ENCODE results near the gene EPN3.

The EPN3 gene

DNA sequence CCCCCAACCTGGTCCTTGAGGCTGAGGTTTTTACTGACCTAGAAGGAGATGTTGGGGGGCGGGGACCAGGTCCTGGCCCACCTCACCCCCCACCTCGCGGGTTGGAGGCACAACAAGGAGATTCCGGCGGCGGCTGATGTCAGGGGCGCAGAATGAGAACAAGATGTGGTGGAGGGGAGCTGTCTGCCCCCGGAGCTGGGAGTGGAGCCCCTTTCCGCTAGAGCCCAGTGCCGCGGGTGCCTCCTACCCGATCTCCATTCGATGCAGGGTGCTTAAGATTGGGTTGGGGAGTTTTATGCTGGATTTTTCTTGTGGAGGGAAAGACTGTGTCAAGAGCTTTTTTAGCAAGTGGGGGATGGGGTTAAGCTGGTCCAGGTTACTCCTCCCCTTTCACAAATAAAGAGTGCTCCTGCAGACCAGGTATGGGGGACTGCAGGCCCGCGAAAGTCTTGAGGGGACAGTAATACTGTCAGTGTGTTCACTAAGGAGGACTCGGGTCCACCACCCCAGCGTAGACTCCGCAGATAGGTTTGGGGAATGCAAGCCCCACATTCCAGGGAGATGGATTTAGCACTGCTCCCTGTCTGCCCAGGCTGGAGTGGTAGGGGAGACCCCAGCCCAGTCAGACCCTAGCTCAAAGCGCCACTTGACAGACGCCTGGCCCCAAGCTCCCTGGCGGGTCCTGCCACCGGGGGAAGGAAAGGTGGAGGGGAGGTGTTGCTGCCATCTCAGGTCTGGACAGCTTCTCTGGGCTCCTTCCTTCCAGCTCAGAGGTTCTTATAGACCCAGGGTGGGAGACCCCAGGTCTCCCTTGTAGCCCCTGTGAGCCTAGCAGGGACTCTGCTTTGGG lies 29.9 kb downstream of the EPN3 start:
- no CpG with 5 or more reads among the region's 22 CpGs for WGBS, 2 donors (ENCODE audit: extremely low coverage in 2 of 2, insufficient read length in 2 of 2, insufficient replicate concordance in 1 of 2)
- DNase-seq (ENCODE audit: low spot score): no peak
- peaks cover 50 to 64% of the 10 kb centered on the region in 2 donors for H3K4me1 ChIP-seq (ENCODE audit: control insufficient read depth in 2 of 2, insufficient read depth in 1 of 2, low read depth in 1 of 2, low read length in 2 of 2)

DNA sequence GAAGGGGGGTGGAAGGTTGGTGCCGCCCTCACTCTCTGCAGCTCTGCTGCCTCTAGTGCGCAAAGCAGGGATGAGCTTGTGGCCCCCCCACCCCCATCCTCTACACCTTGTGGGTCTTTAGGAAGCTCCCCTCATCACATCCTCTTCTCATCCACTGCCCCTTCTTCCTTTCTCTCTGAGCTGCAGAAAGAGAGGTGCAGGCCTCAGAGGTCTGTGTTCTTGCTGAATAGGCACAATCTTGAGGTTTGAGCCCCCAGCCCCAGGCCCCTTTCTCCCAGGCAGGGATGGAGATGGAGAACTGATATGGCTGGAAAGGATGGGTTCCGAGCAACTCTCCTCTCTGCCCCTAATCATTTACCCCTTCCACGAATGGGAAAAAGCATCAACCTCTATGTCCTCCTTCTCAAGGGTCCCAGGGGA lies 30.6 kb downstream of the EPN3 start:
- Histone ChIP-seq H3K27me3 (ENCODE audit: control insufficient read depth in 3 of 3, insufficient read depth in 3 of 3, low read depth in 1 of 3, low read length in 3 of 3) (peaks cover 13 to 53% (median 48%) of the 10 kb centered on the region in 3 experiments), H3K14ac (ENCODE audit: low read length) (no peak overlapping the region), H3K4me2 (ENCODE audit: insufficient read depth, low read length, poor library complexity, severe bottlenecking) (no peak overlapping the region), H2BK5ac (ENCODE audit: low read length) (peak overlapping the region; percentile 71), H3K18ac (ENCODE audit: low read length) (peak overlapping the region; percentile 86), H4K91ac (ENCODE audit: low read depth, low read length, poor library complexity) (peak overlapping the region; percentile 17), H3K23ac (ENCODE audit: low read depth, low read length, poor library complexity) (no peak overlapping the region), H2BK12ac (ENCODE audit: low read length) (no peak overlapping the region), H2BK120ac (ENCODE audit: low read depth, low read length) (no peak overlapping the region), H2AK5ac (ENCODE audit: low read depth, low read length) (peak overlapping the region; percentile 92), H3K79me1 (ENCODE audit: low read depth, low read length) (no peaks in the 10 kb centered on the region), H2BK15ac (ENCODE audit: low read length) (peak overlapping the region; percentile 94), H3K4me1 (ENCODE audit: control insufficient read depth in 2 of 2, insufficient read depth in 1 of 2, low read depth in 1 of 2, low read length in 2 of 2) (peaks cover 52 to 63% of the 10 kb centered on the region in 2 donors), H3K36me3 (replicated peaks in 1 of 2; ENCODE audit: control insufficient read depth in 2 of 2, insufficient read depth in 2 of 2, low read length in 2 of 2) (no peaks in the 10 kb centered on the region), H2AFZ (ENCODE audit: low read length) (no peak overlapping the region), H4K8ac (ENCODE audit: low read depth, low read length) (no peak overlapping the region), H3K4ac (ENCODE audit: low read length) (no peak overlapping the region), H3K9me3 (replicated peaks in 1 of 2; ENCODE audit: control insufficient read depth in 2 of 2, insufficient read depth in 1 of 2, low read depth in 1 of 2, low read length in 2 of 2) (no peaks in the 10 kb centered on the region), H3K9ac (ENCODE audit: low read depth, low read length, poor library complexity) (no peak overlapping the region), H3K4me3 (ENCODE audit: low read length in 2 of 2) (no peak overlapping the region), H3K27ac (replicated peaks; ENCODE audit: low read length) (no peak overlapping the region)
- no peak for DNase-seq (ENCODE audit: low spot score)
- WGBS, 2 donors (ENCODE audit: extremely low coverage in 2 of 2, insufficient read length in 2 of 2, insufficient replicate concordance in 1 of 2): no CpG with 5 or more reads among the region's 4 CpGs

More for the DNA sequence above, 29.9 kb downstream of the EPN3 start:
- no peak overlapping the region for H3K9ac ChIP-seq (ENCODE audit: low read depth, low read length, poor library complexity)
- no peaks in the 10 kb centered on the region for H3K9me3 ChIP-seq (replicated peaks in 1 of 2; ENCODE audit: control insufficient read depth in 2 of 2, insufficient read depth in 1 of 2, low read depth in 1 of 2, low read length in 2 of 2)
- peak overlapping the region; percentile 94 for H3K4me2 ChIP-seq (ENCODE audit: insufficient read depth, low read length, poor library complexity, severe bottlenecking)
- H3K4ac ChIP-seq (ENCODE audit: low read length): no peak overlapping the region
- peak overlapping the region; percentile 94 for H2BK15ac ChIP-seq (ENCODE audit: low read length)
- no peak overlapping the region for H3K27ac ChIP-seq (replicated peaks; ENCODE audit: low read length)
- no peak overlapping the region for H4K8ac ChIP-seq (ENCODE audit: low read depth, low read length)
- peaks cover 13 to 54% (median 51%) of the 10 kb centered on the region in 3 experiments for H3K27me3 ChIP-seq (ENCODE audit: control insufficient read depth in 3 of 3, insufficient read depth in 3 of 3, low read depth in 1 of 3, low read length in 3 of 3)
- no peak overlapping the region for H3K14ac ChIP-seq (ENCODE audit: low read length)
- peak overlapping the region; percentile 71 for H2BK5ac ChIP-seq (ENCODE audit: low read length)
- no peaks in the 10 kb centered on the region for H3K36me3 ChIP-seq (replicated peaks in 1 of 2; ENCODE audit: control insufficient read depth in 2 of 2, insufficient read depth in 2 of 2, low read length in 2 of 2)
- H2AK5ac ChIP-seq (ENCODE audit: low read depth, low read length): peak overlapping the region; percentile 92
- H3K79me1 ChIP-seq (ENCODE audit: low read depth, low read length): no peaks in the 10 kb centered on the region
- H2AFZ ChIP-seq (ENCODE audit: low read length): no peak overlapping the region
- peak overlapping the region; percentile 2 to 42 for H3K4me3 ChIP-seq (ENCODE audit: low read length in 2 of 2)
- H3K23ac ChIP-seq (ENCODE audit: low read depth, low read length, poor library complexity): peak overlapping the region; percentile 40
- peak overlapping the region; percentile 61 for H2BK120ac ChIP-seq (ENCODE audit: low read depth, low read length)
- peak overlapping the region; percentile 90 for H3K18ac ChIP-seq (ENCODE audit: low read length)
- H2BK12ac ChIP-seq (ENCODE audit: low read length): no peak overlapping the region
- no peak overlapping the region for H4K91ac ChIP-seq (ENCODE audit: low read depth, low read length, poor library complexity)

DNA sequence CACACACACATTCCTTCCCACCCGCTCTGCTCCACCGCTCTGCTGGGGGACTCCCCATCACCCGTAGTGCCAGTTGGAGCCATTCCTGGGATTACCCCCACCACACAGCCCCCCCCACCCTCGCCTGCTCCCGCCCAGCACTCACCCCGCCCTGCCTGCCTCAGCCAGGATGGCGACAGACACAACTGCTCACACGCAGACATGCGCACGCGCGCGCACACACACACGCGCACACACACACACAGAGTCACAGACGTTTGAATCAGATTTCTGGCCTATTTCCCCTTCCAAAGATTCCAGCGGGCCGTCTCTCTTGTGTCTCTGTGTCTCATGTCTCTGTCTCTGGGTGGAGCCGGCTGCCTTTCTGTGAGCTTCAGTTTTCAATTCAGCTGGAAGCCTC lies 32.4 kb downstream of the EPN3 start:
- H4K8ac ChIP-seq (ENCODE audit: low read depth, low read length): no peak overlapping the region
- H3K4me3 ChIP-seq (ENCODE audit: low read length in 2 of 2): no peak overlapping the region
- no peak overlapping the region for H3K9ac ChIP-seq (ENCODE audit: low read depth, low read length, poor library complexity)
- peak overlapping the region; percentile 65 for H2BK15ac ChIP-seq (ENCODE audit: low read length)
- H3K4ac ChIP-seq (ENCODE audit: low read length): peak overlapping the region; percentile 25
- H2AFZ ChIP-seq (ENCODE audit: low read length): peak overlapping the region; percentile 9
- H3K14ac ChIP-seq (ENCODE audit: low read length): no peak overlapping the region
- WGBS, 2 donors (ENCODE audit: extremely low coverage in 2 of 2, insufficient read length in 2 of 2, insufficient replicate concordance in 1 of 2): no CpG with 5 or more reads among the region's 19 CpGs
- H3K79me1 ChIP-seq (ENCODE audit: low read depth, low read length): no peaks in the 10 kb centered on the region
- H2BK12ac ChIP-seq (ENCODE audit: low read length): no peak overlapping the region
- no peak overlapping the region for H4K91ac ChIP-seq (ENCODE audit: low read depth, low read length, poor library complexity)
- H3K4me2 ChIP-seq (ENCODE audit: insufficient read depth, low read length, poor library complexity, severe bottlenecking): no peak overlapping the region
- H2BK5ac ChIP-seq (ENCODE audit: low read length): no peak overlapping the region
- no peak overlapping the region for H3K27ac ChIP-seq (replicated peaks; ENCODE audit: low read length)
- peak overlapping the region; percentile 85 for H3K18ac ChIP-seq (ENCODE audit: low read length)
- peak overlapping the region; percentile 65 for H2BK120ac ChIP-seq (ENCODE audit: low read depth, low read length)
- peaks cover 5 to 34% (median 30%) of the 10 kb centered on the region in 3 experiments for H3K27me3 ChIP-seq (ENCODE audit: control insufficient read depth in 3 of 3, insufficient read depth in 3 of 3, low read depth in 1 of 3, low read length in 3 of 3)
- no peaks in the 10 kb centered on the region for H3K36me3 ChIP-seq (replicated peaks in 1 of 2; ENCODE audit: control insufficient read depth in 2 of 2, insufficient read depth in 2 of 2, low read length in 2 of 2)
- H3K23ac ChIP-seq (ENCODE audit: low read depth, low read length, poor library complexity): no peak overlapping the region
- peak overlapping the region; percentile 20 for H2AK5ac ChIP-seq (ENCODE audit: low read depth, low read length)
- DNase-seq (ENCODE audit: low spot score): no peak
- no peaks in the 10 kb centered on the region for H3K9me3 ChIP-seq (replicated peaks in 1 of 2; ENCODE audit: control insufficient read depth in 2 of 2, insufficient read depth in 1 of 2, low read depth in 1 of 2, low read length in 2 of 2)
- peaks cover 47 to 53% of the 10 kb centered on the region in 2 donors for H3K4me1 ChIP-seq (ENCODE audit: control insufficient read depth in 2 of 2, insufficient read depth in 1 of 2, low read depth in 1 of 2, low read length in 2 of 2)
